GF-D8 (cell line): Measurements from ENCODE around the gene SH3RF2.
"Not testable (repeated sequence)": the region's sequence is repeated elsewhere in the genome, so short reads cannot be mapped to it uniquely, and the experiment has no call there.

Source experiments
- DNase-seq: peaks from one replicate; lab custom pipeline; 2025; lab: John Stamatoyannopoulos, UW

The SH3RF2 gene

GRCh38 chr5:146007989-146008388 is 71.6 kb downstream of the SH3RF2 start:
- no peak for DNase-seq

- DNase-seq = no peak
Measured at GRCh38 chr5:146009020-146009419, 72.6 kb downstream of the SH3RF2 start.

GRCh38 chr5:146010447-146010846 is 74.1 kb downstream of the SH3RF2 start:
- not testable (repeated sequence) for DNase-seq

GRCh38 chr5:146013761-146014160 is 77.4 kb downstream of the SH3RF2 start:
- DNase-seq = no peak

GRCh38 chr5:146015001-146015400 is 78.6 kb downstream of the SH3RF2 start:
- DNase-seq = no peak

GRCh38 chr5:146016764-146017484 is 80.5 kb downstream of the SH3RF2 start:
- DNase-seq = no peak

GRCh38 chr5:146018514-146019375 is 82.4 kb downstream of the SH3RF2 start:
- no peak for DNase-seq

- DNase-seq = no peak
Measured at GRCh38 chr5:146020100-146020499, 83.7 kb downstream of the SH3RF2 start.

GRCh38 chr5:146024034-146024433 is 87.7 kb downstream of the SH3RF2 start:
- no peak for DNase-seq

- no peak for DNase-seq
Measured at GRCh38 chr5:146025114-146025680, 88.8 kb downstream of the SH3RF2 start.

GRCh38 chr5:146025681-146026080 is 89.3 kb downstream of the SH3RF2 start:
- DNase-seq = no peak

- DNase-seq = no peak
Measured at GRCh38 chr5:146026307-146027010, 90.1 kb downstream of the SH3RF2 start.

- no peak for DNase-seq
Measured at GRCh38 chr5:146027751-146028150, 91.4 kb downstream of the SH3RF2 start.

GRCh38 chr5:146032911-146033310 is 96.5 kb downstream of the SH3RF2 start:
- DNase-seq = no peak

GRCh38 chr5:146034127-146034526 is 97.7 kb downstream of the SH3RF2 start:
- no peak for DNase-seq

- no peak for DNase-seq
Measured at GRCh38 chr5:146034605-146035004, 98.2 kb downstream of the SH3RF2 start.

- no peak for DNase-seq
Measured at GRCh38 chr5:146039420-146039819, 103.0 kb downstream of the SH3RF2 start.

GRCh38 chr5:146040527-146040926 is 104.1 kb downstream of the SH3RF2 start:
- no peak for DNase-seq

- no peak for DNase-seq
Measured at GRCh38 chr5:146041180-146041789, 104.9 kb downstream of the SH3RF2 start.

- no peak for DNase-seq
Measured at GRCh38 chr5:146042628-146043279, 106.4 kb downstream of the SH3RF2 start.

GRCh38 chr5:146043722-146044121 is 107.3 kb downstream of the SH3RF2 start:
- DNase-seq = no peak
